Upper lobe of right lung (tissue), 1 donor: ENCODE measurements around the gene LPXN. TPM values are rescaled to one million over a fixed set of nuclear protein-coding genes. Genes with fewer than 3 reads are reported as not detected.

Experiments used
- ATAC-seq: fragments of 200-7000 bp; cut with Tn5 transposase; one replicate; pipeline ENCODE4 v1.9.1; 2020; ENCODE audit warnings: mild to moderate bottlenecking, moderate library complexity
- DNase-seq: peaks from one replicate; pipeline ENCODE4 v3.0.0-alpha.2; 2020
- H3K27ac ChIP-seq: fragments of 200-600 bp; one replicate; pipeline ENCODE4 v1.8.0; 2022
- H3K27me3 ChIP-seq: fragments of 200-600 bp; one replicate; pipeline ENCODE4 v1.8.0; 2022; ENCODE audit warnings: mild to moderate bottlenecking
- H3K36me3 ChIP-seq: fragments of 200-600 bp; one replicate; pipeline ENCODE4 v1.8.0; 2022
- H3K4me1 ChIP-seq: fragments of 200-600 bp; one replicate; pipeline ENCODE4 v1.8.0; 2022
- H3K4me3 ChIP-seq: fragments of 200-600 bp; one replicate; pipeline ENCODE4 v1.8.0; 2022; ENCODE audit warnings: mild to moderate bottlenecking
- H3K9me3 ChIP-seq: fragments of 200-600 bp; one replicate; pipeline ENCODE4 v1.8.0; 2022
- CTCF ChIP-seq: fragments of 200-600 bp; IDR thresholded peaks from one replicate; pipeline ENCODE4 v1.8.0; 2022; ENCODE audit warnings: antibody characterized with exemption
- intact Hi-C: fragments of 100-400 bp; cut with DNase I; formaldehyde crosslinking; loops from one replicate; pipeline ENCODE4 v1.11.0; 2022
- total RNA-seq: library from RNA; stranded (reverse); fragmentation: NEBNext Ultra II Directional; extraction: Animal tissue kit (Norgen Biotek cat#: 25700); gene quantifications from one replicate; pipeline ENCODE4 v1.2.1, GENCODE V29; 2021
- donor health status: DM: no; HTN: yes; CAD: no; lungs with severe emphysema.

Gene LPXN
- total RNA-seq, 1 donor from 2014 or later, result 46.5 TPM

GRCh38 chr11:58616594-58616993 lies 40.9 kb upstream of the LPXN start:
- Histone ChIP-seq H3K4me3 (no peak overlapping the region), H3K27ac (no peak overlapping the region), H3K4me1 (no peaks in the 10 kb centered on the region), H3K27me3 (no peaks in the 10 kb centered on the region), H3K9me3 (no peaks in the 10 kb centered on the region), H3K36me3 (peaks cover 98% of the 10 kb centered on the region)
- ATAC-seq (no peak), DNase-seq (no peak)
- TF ChIP-seq CTCF, result no peak
- intact Hi-C loops, result no loop called here

GRCh38 chr11:58615559-58615958 lies 39.9 kb upstream of the LPXN start:
- H3K4me1 ChIP-seq, result no peaks in the 10 kb centered on the region
- ATAC-seq, result no peak
- H3K9me3 ChIP-seq, result no peaks in the 10 kb centered on the region
- no peaks in the 10 kb centered on the region for H3K27me3 ChIP-seq
- intact Hi-C loops, result no loop called here
- H3K27ac ChIP-seq, result no peak overlapping the region
- peaks cover 98% of the 10 kb centered on the region for H3K36me3 ChIP-seq
- no peak for TF ChIP-seq CTCF
- no peak for DNase-seq
- no peak overlapping the region for H3K4me3 ChIP-seq

GRCh38 chr11:58613228-58613627 lies 37.6 kb upstream of the LPXN start:
- Histone ChIP-seq H3K27ac (no peak overlapping the region), H3K4me1 (no peaks in the 10 kb centered on the region), H3K36me3 (peaks cover 84% of the 10 kb centered on the region), H3K4me3 (no peak overlapping the region), H3K9me3 (no peaks in the 10 kb centered on the region), H3K27me3 (no peaks in the 10 kb centered on the region)
- ATAC-seq (no peak), DNase-seq (no peak)
- intact Hi-C loops, result no loop called here
- TF ChIP-seq CTCF, result no peak

GRCh38 chr11:58609723-58610122 lies 34.1 kb upstream of the LPXN start:
- no peaks in the 10 kb centered on the region for H3K27me3 ChIP-seq
- no peak for ATAC-seq
- TF ChIP-seq CTCF, result no peak

GRCh38 chr11:58608331-58608730 lies 32.7 kb upstream of the LPXN start:
- Histone ChIP-seq H3K9me3 (no peaks in the 10 kb centered on the region), H3K36me3 (peaks cover 37% of the 10 kb centered on the region), H3K27ac (no peak overlapping the region), H3K27me3 (no peaks in the 10 kb centered on the region), H3K4me3 (no peak overlapping the region), H3K4me1 (no peaks in the 10 kb centered on the region)
- DNase-seq, result no peak
- TF ChIP-seq CTCF, result no peak
- no peak for ATAC-seq
- intact Hi-C loops, result no loop called here

More at GRCh38 chr11:58609723-58610122, 34.1 kb upstream of the LPXN start:
- intact Hi-C loops, result no loop called here
- H3K36me3 ChIP-seq, result peaks cover 51% of the 10 kb centered on the region
- no peaks in the 10 kb centered on the region for H3K4me1 ChIP-seq
- H3K9me3 ChIP-seq, result no peaks in the 10 kb centered on the region
- DNase-seq, result no peak
- H3K27ac ChIP-seq, result no peak overlapping the region
- H3K4me3 ChIP-seq, result no peak overlapping the region
